ENCODE results near the gene LRFN5. TPM values are rescaled to one million over a fixed set of nuclear protein-coding genes. Genes with fewer than 3 reads are reported as not detected.

LRFN5 gene
- total RNA-seq, 1 experiment from 2014 or later: not detected

DNA sequence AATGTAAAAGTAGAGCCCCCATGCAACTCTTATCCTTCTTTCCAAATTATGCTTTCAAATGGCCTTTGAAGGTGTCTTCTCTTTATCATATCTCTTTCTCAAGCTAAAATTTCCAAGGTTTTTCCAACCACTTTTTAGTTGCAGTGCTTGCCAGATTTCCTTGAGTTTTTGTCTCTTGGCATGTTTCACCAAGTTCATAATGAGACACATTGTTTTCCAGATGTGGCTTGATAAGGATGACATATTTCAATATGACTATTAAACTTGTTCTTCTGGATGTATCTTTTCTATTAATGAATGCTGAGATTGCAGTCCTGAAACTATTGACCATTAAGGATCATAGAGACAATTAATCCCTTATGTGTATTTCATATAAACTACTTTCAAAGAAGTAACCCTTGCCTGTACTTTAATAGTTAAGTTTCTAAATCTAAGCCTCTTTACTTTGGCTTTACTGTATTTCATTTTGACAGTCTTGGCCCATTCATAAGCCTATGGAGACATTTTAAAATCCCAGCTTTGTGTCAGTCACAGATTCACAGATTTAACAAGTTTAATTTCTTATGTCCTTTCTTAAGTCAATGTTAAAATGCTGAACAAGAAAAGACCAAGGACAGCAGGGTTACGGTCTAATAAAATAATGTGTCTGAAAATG lies 151.5 kb downstream of the LRFN5 start:
- ATAC-seq: no peak

More for the DNA sequence above, 151.5 kb downstream of the LRFN5 start:
- Histone ChIP-seq H3K36me3 (ENCODE audit: control insufficient read depth in 1 of 2, insufficient read depth in 2 of 2, low read length in 2 of 2) (no peaks in the 10 kb centered on the region), H3K9ac (ENCODE audit: low read length) (no peak overlapping the region), H2AFZ (ENCODE audit: low read depth, low read length, poor library complexity, severe bottlenecking) (no peak overlapping the region), H3K9me3 (ENCODE audit: control insufficient read depth in 1 of 2, insufficient read depth in 1 of 2, low read depth in 1 of 2, low read length in 2 of 2) (0 out of 4 replicates have a peak, but pooled peaks cover 0 to 2% of the 10 kb centered on the region in 2 experiments), H3K79me2 (ENCODE audit: insufficient read depth, low read length) (no peaks in the 10 kb centered on the region), H3K4me2 (ENCODE audit: low read length) (no peak overlapping the region), H3K27ac (ENCODE audit: low read depth, low read length) (no peak overlapping the region), H3K4me1 (ENCODE audit: control insufficient read depth in 1 of 2, insufficient read depth in 2 of 2, low read length in 2 of 2) (no peaks in the 10 kb centered on the region), H3K27me3 (ENCODE audit: insufficient read depth, low read length) (no peaks in the 10 kb centered on the region), H3K9me2 (ENCODE audit: insufficient read depth) (no peaks in the 10 kb centered on the region), H3K4me3 (replicated peaks in 1 of 2; ENCODE audit: low read depth in 1 of 2, low read length in 2 of 2) (no peak overlapping the region), H4K20me1 (ENCODE audit: insufficient read depth) (no peaks in the 10 kb centered on the region)
- intact Hi-C loops (cut with micrococcal nuclease): no loop called here
- DNase-seq (ENCODE audit: low read depth, low spot score): no peak
- RAD21 ChIA-PET (ENCODE audit: low non-redundant PET in 1 of 2, low total read pairs in 2 of 2, uncharacterized antibody in 2 of 2, unreplicated experiment in 2 of 2): no interaction called here
- BruUV-seq (replicated peaks): no TSS peak
- TF ChIP-seq EZH2phosphoT487 (IDR thresholded peaks at IDR 0.05; ENCODE audit: borderline replicate concordance) (no peak), JUND (IDR thresholded peaks at IDR 0.05) (no peak), CTCF (IDR thresholded peaks at IDR 0.05 in 2 of 3, conservative IDR thresholded peaks at IDR 0.05 in 1 of 3; ENCODE audit: borderline replicate concordance in 1 of 3, insufficient read depth in 1 of 3, low read depth in 2 of 3, low read length in 2 of 3) (no peak), POLR2AphosphoS5 (IDR thresholded peaks at IDR 0.05; ENCODE audit: low read depth, low read length) (no peak), MAX (IDR thresholded peaks at IDR 0.05) (no peak), CBX3 (IDR thresholded peaks at IDR 0.05; ENCODE audit: low read depth) (no peak), TCF7L2 (IDR thresholded peaks at IDR 0.05; ENCODE audit: borderline replicate concordance, extremely low read depth, insufficient read depth, insufficient read length) (no peak), ZNF274 (IDR thresholded peaks at IDR 0.05; ENCODE audit: low read depth, low read length) (no peak), ELF1 (IDR thresholded peaks at IDR 0.05; ENCODE audit: borderline replicate concordance, low read depth) (no peak), RAD21 (IDR thresholded peaks at IDR 0.05; ENCODE audit: low read depth) (no peak), ZFX (IDR thresholded peaks at IDR 0.05) (no peak), SP1 (IDR thresholded peaks at IDR 0.05; ENCODE audit: low read depth) (no peak)
- TF ChIP-seq, protein P1, sequence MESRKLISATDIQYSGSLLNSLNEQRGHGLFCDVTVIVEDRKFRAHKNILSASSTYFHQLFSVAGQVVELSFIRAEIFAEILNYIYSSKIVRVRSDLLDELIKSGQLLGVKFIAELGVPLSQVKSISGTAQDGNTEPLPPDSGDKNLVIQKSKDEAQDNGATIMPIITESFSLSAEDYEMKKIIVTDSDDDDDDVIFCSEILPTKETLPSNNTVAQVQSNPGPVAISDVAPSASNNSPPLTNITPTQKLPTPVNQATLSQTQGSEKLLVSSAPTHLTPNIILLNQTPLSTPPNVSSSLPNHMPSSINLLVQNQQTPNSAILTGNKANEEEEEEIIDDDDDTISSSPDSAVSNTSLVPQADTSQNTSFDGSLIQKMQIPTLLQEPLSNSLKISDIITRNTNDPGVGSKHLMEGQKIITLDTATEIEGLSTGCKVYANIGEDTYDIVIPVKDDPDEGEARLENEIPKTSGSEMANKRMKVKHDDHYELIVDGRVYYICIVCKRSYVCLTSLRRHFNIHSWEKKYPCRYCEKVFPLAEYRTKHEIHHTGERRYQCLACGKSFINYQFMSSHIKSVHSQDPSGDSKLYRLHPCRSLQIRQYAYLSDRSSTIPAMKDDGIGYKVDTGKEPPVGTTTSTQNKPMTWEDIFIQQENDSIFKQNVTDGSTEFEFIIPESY (IDR thresholded peaks at IDR 0.05; ENCODE audit: extremely low read depth, insufficient replicate concordance, low read length): no peak
- POLR2A ChIA-PET: no interaction called here
- CTCF ChIA-PET: no interaction called here

Measured in HCT116 (cell line).